Measurements from ENCODE around the gene PDHA2.

- TF ChIP-seq, protein P1, sequence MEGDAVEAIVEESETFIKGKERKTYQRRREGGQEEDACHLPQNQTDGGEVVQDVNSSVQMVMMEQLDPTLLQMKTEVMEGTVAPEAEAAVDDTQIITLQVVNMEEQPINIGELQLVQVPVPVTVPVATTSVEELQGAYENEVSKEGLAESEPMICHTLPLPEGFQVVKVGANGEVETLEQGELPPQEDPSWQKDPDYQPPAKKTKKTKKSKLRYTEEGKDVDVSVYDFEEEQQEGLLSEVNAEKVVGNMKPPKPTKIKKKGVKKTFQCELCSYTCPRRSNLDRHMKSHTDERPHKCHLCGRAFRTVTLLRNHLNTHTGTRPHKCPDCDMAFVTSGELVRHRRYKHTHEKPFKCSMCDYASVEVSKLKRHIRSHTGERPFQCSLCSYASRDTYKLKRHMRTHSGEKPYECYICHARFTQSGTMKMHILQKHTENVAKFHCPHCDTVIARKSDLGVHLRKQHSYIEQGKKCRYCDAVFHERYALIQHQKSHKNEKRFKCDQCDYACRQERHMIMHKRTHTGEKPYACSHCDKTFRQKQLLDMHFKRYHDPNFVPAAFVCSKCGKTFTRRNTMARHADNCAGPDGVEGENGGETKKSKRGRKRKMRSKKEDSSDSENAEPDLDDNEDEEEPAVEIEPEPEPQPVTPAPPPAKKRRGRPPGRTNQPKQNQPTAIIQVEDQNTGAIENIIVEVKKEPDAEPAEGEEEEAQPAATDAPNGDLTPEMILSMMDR (IDR thresholded peaks at IDR 0.05): no peak
- TF ChIP-seq POLR2A (IDR thresholded peaks at IDR 0.05): no peak
Measured at GRCh38 chr4:95847908-95848460, 8.1 kb downstream of the PDHA2 start.
